SK-N-SH (cell line): ENCODE data around the gene JMJD7.

Source experiments
- CTCF ChIP-seq: fragments of 200-600 bp; sonication (generic); IDR thresholded peaks from 2 replicates; pipeline ENCODE4 v1.6.1; 2017; ENCODE audit warnings: antibody characterized with exemption, mild to moderate bottlenecking, moderate library complexity
- IRF3 ChIP-seq: fragments of 150-350 bp; IDR thresholded peaks from 2 replicates; pipeline ENCODE4 v1.6.1; 2016; ENCODE audit warnings: mild to moderate bottlenecking, low read depth, low read length
- POLR2AphosphoS5 ChIP-seq: IDR thresholded peaks from 2 replicates; pipeline ENCODE4 v1.6.1; 2012; ENCODE audit warnings: low read depth, low read length
- RAD21 ChIP-seq: IDR thresholded peaks from 2 replicates; pipeline ENCODE4 v1.6.1; 2012; ENCODE audit warnings: mild to moderate bottlenecking, low read length
- REST ChIP-seq: IDR thresholded peaks from 2 replicates; pipeline ENCODE4 v1.6.1; 2012; ENCODE audit warnings: mild to moderate bottlenecking, low read depth, low read length, moderate library complexity
- YY1 ChIP-seq: IDR thresholded peaks from 2 replicates; pipeline ENCODE4 v1.4.0; 2012; ENCODE audit warnings: low read depth, mild to moderate bottlenecking

- TF ChIP-seq YY1 (no peak), CTCF (no peak), RAD21 (no peak), REST (no peak), POLR2AphosphoS5 (no peak), IRF3 (no peak)
Observed at GRCh38 chr15:41814534-41814933, 13.4 kb upstream of the JMJD7 start.
